GM13976 (cell line): ENCODE measurements around the gene ALOX12.
"Not testable (repeated sequence)": the region's sequence is repeated elsewhere in the genome, so short reads cannot be mapped to it uniquely, and the experiment has no call there.

Source experiments
- DNase-seq: peaks from one replicate; pipeline ENCODE4 v3.0.0; 2012; ENCODE audit warnings: low spot score
- in situ Hi-C: fragments of 300-500 bp; cut with MboI; formaldehyde crosslinking; loops from one replicate; pipeline ENCODE4 v1.12.0; 2022; ENCODE audit warnings: low sequenced_read_pairs, mixed read lengths, inconsistent platforms; ENCODE audit not compliant: unreplicated experiment
- TF ChIP-seq, protein P1 (sequence below): IDR thresholded peaks from 2 replicates; pipeline ENCODE4 v1.5.1; 2012; ENCODE audit warnings: borderline replicate concordance, mild to moderate bottlenecking; ENCODE audit not compliant: insufficient read depth; ENCODE audit errors: extremely low read depth, missing control alignments, control extremely low read depth

The ALOX12 gene

DNA sequence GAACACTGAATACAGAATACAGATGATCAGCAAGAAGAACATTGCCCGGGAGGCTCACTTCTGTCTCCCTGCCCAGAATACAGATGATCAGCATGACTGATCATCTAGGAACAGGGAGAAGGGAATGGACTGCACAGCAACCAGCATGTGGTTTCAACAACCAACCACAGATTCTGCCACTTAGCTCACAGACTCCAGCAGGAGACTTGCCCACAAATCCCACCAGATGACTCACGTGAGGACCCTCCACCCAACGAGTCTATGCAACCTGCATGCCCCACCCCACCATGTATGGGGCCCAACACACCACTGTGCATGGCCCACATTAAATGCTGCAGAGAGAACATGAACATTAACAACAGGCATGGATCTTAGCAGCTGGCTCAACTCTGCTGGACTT, 36.1 kb upstream of the ALOX12 start:
- DNase-seq, result no peak
- in situ Hi-C loops, result no loop called here
- TF ChIP-seq, protein P1, sequence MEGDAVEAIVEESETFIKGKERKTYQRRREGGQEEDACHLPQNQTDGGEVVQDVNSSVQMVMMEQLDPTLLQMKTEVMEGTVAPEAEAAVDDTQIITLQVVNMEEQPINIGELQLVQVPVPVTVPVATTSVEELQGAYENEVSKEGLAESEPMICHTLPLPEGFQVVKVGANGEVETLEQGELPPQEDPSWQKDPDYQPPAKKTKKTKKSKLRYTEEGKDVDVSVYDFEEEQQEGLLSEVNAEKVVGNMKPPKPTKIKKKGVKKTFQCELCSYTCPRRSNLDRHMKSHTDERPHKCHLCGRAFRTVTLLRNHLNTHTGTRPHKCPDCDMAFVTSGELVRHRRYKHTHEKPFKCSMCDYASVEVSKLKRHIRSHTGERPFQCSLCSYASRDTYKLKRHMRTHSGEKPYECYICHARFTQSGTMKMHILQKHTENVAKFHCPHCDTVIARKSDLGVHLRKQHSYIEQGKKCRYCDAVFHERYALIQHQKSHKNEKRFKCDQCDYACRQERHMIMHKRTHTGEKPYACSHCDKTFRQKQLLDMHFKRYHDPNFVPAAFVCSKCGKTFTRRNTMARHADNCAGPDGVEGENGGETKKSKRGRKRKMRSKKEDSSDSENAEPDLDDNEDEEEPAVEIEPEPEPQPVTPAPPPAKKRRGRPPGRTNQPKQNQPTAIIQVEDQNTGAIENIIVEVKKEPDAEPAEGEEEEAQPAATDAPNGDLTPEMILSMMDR, result no peak

DNA sequence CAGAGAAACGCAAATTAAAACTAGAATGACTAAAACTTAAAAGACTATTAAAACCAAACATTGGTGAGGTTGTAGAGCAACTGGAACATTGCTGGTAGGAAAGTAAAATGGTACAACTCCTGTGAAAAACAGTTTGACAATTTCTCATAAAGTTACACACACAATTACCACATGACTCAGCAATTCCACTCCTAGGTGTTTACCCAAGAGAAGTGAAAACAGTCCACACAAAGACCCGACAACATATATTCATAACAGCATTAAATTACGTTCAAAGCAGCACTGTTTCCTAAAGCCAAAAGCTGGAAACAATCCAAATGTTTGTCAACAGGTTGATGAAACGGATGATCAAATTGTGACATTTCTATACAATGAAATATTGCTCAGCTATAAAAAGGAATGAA, 26.5 kb upstream of the ALOX12 start:
- TF ChIP-seq, protein P1, result no peak
- in situ Hi-C loops, result no loop called here
- no peak for DNase-seq

DNA sequence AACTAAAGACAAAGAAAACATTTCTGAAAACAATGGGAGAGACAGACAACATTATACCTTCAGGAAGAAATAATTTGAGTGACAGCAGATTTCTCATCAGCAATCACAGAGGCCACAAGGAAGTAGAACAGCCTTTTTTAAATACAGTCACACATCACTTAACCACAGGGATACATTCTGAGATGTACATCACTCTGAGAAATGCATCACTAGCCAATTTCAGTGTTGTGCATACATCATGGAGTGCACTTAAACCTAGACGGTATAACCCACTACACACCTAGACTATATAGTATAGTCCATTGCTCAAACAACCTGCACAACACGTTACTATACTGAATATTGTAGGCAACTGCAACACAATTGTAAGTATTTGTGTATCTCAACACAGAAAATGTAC, 24.9 kb upstream of the ALOX12 start:
- in situ Hi-C loops, result no loop called here
- no peak for DNase-seq
- TF ChIP-seq, protein P1, result no peak

DNA sequence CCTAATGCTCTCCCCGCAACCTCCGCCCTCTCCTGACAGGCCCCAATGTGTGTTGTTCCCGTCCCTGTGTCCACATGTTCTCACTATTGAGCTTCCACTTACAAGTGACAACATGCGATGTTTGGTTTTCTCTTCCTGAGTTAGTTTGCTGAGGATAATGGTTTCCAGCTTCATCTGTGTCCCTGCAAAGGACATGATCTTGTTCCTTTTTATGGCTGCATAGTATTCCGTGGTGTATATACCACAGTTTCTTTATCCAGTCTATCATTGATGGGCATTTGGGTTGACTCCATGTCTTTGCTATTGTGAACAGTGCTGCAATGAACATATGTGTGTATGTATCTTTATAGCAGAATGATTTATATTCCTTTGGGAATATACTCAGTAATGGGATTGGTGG, 16.4 kb upstream of the ALOX12 start:
- DNase-seq, in situ Hi-C loops: not testable (repeated sequence)

DNA sequence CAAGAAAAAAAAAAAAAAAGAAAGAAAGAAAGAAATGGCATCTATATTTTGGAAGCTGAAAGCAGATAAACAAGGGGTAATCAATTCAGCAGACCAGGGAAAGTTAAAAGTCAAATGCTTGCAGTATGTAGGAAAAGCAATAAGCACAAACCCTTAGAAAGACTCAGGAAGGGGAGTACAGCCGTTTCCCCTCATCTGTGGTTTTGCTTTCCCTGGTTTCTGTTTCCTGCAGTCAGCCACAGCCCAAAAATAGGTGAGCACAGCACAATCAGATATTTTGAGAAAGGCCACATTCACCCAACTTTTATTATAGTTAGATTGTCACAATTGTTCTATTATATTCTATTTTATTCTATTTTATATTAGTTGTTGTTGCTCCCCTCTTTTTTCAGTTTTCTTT, 14.4 kb upstream of the ALOX12 start:
- TF ChIP-seq, protein P1, result no peak
- DNase-seq, result no peak
- in situ Hi-C loops, result no loop called here

DNA sequence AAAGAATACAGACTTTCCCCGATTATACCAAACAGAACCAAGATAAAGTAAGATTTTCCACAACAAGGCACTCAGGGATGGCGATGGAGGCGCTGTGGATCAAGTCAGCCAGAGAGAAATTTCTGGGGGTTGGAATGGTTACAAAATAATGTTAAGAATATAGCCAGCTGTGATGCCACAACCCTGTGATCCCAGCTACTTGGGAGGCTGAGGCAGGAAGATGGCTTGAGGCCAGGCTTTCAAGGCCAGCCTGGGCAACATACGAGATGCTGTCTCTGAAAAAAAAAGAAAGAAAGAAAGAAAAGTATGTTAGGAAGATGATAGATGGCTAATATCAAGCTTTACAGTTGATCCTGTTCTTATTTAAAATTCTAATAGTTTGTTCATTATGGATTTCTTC, 10.6 kb upstream of the ALOX12 start:
- TF ChIP-seq, protein P1, result no peak
- in situ Hi-C loops, result no loop called here
- no peak for DNase-seq

DNA sequence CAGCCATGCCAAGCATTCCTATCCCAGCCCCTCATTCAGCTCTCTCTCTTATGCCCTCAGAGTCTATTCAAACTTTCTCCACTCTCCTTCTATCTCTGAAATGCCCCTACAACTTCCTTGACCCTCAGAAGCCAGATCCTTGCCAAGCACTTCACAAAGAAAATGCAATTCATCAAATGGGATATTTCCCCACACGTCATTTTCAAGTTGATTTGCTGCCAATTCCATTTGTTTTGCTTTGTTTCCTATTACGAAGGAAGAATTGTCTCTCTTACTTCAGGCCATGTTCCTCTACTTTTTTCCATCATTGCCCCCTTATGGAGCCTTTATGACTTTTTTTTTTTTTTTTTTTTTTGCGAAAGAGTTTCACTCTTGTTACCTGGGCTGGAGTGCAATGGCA, 9.2 kb upstream of the ALOX12 start:
- in situ Hi-C loops, result no loop called here
- TF ChIP-seq, protein P1, result no peak
- no peak for DNase-seq
